ENCODE results near the gene PTH2. TPM values are rescaled to one million over a fixed set of nuclear protein-coding genes. Genes with fewer than 3 reads are reported as not detected.

Gene PTH2
- polyA plus RNA-seq, 1 donor from 2014 or later: not detected

DNA sequence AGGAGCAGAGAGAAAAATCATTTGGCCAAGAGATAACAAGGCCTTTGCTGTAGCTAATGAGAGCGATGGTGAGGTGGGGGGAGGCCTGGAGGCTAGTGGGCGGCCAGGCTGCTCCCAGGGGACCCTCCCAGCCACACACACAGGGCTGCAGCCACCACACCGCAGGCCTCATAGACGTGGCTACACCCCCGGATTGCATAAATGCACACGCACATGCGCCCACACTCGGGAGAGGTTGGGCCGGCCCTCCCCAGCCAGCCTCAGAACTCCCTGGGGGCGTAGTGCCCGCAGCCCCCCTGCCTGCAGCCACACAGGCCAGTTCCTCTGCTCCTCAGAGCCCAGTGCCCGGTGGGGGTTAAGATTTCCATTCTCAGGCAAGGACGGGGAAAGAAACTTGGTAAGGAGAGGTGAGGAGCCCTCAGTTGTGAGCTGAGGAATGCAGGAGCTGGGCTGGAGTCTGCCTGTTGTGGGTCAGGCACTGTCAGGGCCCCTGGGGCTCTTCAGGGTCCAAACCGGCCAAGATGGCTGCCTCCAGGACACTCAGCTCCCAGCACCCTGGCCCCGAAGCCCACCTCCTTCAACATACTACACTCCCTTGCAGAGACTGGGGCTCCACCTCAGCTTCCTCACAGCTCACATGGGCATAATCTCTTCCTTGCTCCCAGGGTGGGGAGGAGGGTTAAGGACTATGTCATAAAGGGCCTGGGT lies 8.0 kb downstream of the PTH2 start:
- no peaks in the 10 kb centered on the region for H3F3A ChIP-seq (ENCODE audit: insufficient read depth, low read length, poor library complexity, severe bottlenecking)
- H3K9ac ChIP-seq (ENCODE audit: low read length): no peak overlapping the region
- H3K9me3 ChIP-seq (ENCODE audit: low read length): no peaks in the 10 kb centered on the region
- no peak overlapping the region for H3K4me2 ChIP-seq (ENCODE audit: low read length)
- TF ChIP-seq RAD21 (conservative IDR thresholded peaks at IDR 0.05) (no peak), POLR2AphosphoS5 (IDR thresholded peaks at IDR 0.05) (no peak), SMC3 (conservative IDR thresholded peaks at IDR 0.05; ENCODE audit: poor library complexity) (no peak), EZH2 (IDR thresholded peaks at IDR 0.05; ENCODE audit: borderline replicate concordance, insufficient read depth, low read length, poor library complexity, severe bottlenecking) (no peak), TAF1 (IDR thresholded peaks at IDR 0.05; ENCODE audit: low read depth) (no peak)
- TF ChIP-seq, protein P1, sequence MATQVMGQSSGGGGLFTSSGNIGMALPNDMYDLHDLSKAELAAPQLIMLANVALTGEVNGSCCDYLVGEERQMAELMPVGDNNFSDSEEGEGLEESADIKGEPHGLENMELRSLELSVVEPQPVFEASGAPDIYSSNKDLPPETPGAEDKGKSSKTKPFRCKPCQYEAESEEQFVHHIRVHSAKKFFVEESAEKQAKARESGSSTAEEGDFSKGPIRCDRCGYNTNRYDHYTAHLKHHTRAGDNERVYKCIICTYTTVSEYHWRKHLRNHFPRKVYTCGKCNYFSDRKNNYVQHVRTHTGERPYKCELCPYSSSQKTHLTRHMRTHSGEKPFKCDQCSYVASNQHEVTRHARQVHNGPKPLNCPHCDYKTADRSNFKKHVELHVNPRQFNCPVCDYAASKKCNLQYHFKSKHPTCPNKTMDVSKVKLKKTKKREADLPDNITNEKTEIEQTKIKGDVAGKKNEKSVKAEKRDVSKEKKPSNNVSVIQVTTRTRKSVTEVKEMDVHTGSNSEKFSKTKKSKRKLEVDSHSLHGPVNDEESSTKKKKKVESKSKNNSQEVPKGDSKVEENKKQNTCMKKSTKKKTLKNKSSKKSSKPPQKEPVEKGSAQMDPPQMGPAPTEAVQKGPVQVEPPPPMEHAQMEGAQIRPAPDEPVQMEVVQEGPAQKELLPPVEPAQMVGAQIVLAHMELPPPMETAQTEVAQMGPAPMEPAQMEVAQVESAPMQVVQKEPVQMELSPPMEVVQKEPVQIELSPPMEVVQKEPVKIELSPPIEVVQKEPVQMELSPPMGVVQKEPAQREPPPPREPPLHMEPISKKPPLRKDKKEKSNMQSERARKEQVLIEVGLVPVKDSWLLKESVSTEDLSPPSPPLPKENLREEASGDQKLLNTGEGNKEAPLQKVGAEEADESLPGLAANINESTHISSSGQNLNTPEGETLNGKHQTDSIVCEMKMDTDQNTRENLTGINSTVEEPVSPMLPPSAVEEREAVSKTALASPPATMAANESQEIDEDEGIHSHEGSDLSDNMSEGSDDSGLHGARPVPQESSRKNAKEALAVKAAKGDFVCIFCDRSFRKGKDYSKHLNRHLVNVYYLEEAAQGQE (IDR thresholded peaks at IDR 0.05; ENCODE audit: borderline replicate concordance): no peak
- no peaks in the 10 kb centered on the region for H3K36me3 ChIP-seq (ENCODE audit: insufficient read depth, low read length)
- no peak overlapping the region for H3K27ac ChIP-seq (ENCODE audit: low read length)
- H2AFZ ChIP-seq (ENCODE audit: low read depth, low read length): no peak overlapping the region
- no peaks in the 10 kb centered on the region for H3K9me2 ChIP-seq (ENCODE audit: insufficient read depth, low read length)
- H3K4me3 ChIP-seq (ENCODE audit: low read length): no peak overlapping the region
- H4K20me1 ChIP-seq (ENCODE audit: insufficient read depth): no peaks in the 10 kb centered on the region
- H3K79me2 ChIP-seq (replicated peaks; ENCODE audit: insufficient read depth, low read length): no peaks in the 10 kb centered on the region
- peaks cover 9% of the 10 kb centered on the region for H3K27me3 ChIP-seq (ENCODE audit: insufficient read depth, low read depth, low read length)

DNA sequence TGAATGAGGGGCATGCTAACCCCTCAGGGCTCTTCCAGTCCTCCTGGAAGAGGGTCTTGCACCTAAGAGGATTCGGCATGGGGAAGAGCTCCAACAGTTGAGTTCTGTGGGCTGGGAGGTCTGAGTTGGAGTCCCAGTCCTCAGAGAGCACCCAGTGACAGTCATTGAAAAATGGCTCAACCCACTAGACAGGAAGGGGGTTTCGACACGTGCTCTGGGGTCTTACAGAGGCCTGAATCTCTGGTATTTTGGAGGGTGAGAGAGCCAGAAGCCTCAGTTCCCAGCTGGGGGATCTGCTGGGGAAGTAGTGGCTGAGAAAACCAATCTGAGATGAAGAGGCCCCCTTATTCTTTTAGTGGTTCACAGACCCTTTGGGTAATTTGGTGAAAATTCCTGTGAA lies 9.0 kb downstream of the PTH2 start:
- H3K4me3 ChIP-seq (ENCODE audit: low read length): no peak overlapping the region
- H3K9me3 ChIP-seq (ENCODE audit: low read length): no peaks in the 10 kb centered on the region
- H3K36me3 ChIP-seq (ENCODE audit: insufficient read depth, low read length): no peaks in the 10 kb centered on the region
- no peaks in the 10 kb centered on the region for H4K20me1 ChIP-seq (ENCODE audit: insufficient read depth)
- H3F3A ChIP-seq (ENCODE audit: insufficient read depth, low read length, poor library complexity, severe bottlenecking): no peaks in the 10 kb centered on the region
- H3K27ac ChIP-seq (ENCODE audit: low read length): no peak overlapping the region
- no peak overlapping the region for H3K4me2 ChIP-seq (ENCODE audit: low read length)
- TF ChIP-seq POLR2AphosphoS5 (IDR thresholded peaks at IDR 0.05): no peak
- TF ChIP-seq, protein P2, sequence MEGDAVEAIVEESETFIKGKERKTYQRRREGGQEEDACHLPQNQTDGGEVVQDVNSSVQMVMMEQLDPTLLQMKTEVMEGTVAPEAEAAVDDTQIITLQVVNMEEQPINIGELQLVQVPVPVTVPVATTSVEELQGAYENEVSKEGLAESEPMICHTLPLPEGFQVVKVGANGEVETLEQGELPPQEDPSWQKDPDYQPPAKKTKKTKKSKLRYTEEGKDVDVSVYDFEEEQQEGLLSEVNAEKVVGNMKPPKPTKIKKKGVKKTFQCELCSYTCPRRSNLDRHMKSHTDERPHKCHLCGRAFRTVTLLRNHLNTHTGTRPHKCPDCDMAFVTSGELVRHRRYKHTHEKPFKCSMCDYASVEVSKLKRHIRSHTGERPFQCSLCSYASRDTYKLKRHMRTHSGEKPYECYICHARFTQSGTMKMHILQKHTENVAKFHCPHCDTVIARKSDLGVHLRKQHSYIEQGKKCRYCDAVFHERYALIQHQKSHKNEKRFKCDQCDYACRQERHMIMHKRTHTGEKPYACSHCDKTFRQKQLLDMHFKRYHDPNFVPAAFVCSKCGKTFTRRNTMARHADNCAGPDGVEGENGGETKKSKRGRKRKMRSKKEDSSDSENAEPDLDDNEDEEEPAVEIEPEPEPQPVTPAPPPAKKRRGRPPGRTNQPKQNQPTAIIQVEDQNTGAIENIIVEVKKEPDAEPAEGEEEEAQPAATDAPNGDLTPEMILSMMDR (IDR thresholded peaks at IDR 0.05; ENCODE audit: poor library complexity, severe bottlenecking): no peak
- TF ChIP-seq, protein P1 (IDR thresholded peaks at IDR 0.05; ENCODE audit: borderline replicate concordance): no peak
- no peak for TF ChIP-seq MXI1 (conservative IDR thresholded peaks at IDR 0.05; ENCODE audit: poor library complexity, severe bottlenecking)
- no peak for TF ChIP-seq SMC3 (conservative IDR thresholded peaks at IDR 0.05; ENCODE audit: poor library complexity)
- TF ChIP-seq EZH2 (IDR thresholded peaks at IDR 0.05; ENCODE audit: borderline replicate concordance, insufficient read depth, low read length, poor library complexity, severe bottlenecking): no peak
- no peak overlapping the region for H3K9ac ChIP-seq (ENCODE audit: low read length)
- no peak overlapping the region for H2AFZ ChIP-seq (ENCODE audit: low read depth, low read length)
- H3K27me3 ChIP-seq (ENCODE audit: insufficient read depth, low read depth, low read length): no peaks in the 10 kb centered on the region
- no peaks in the 10 kb centered on the region for H3K9me2 ChIP-seq (ENCODE audit: insufficient read depth, low read length)
- no peaks in the 10 kb centered on the region for H3K79me2 ChIP-seq (replicated peaks; ENCODE audit: insufficient read depth, low read length)

Measured in neural cell (in vitro differentiated cells).